IMR-90 (cell line): ENCODE measurements around the gene NIPBL. TPM values are rescaled to one million over a fixed set of nuclear protein-coding genes. Genes with fewer than 3 reads are reported as not detected.

Source experiments
- ATAC-seq: fragments of 200-7000 bp; cut with Tn5 transposase; 2 replicates; pipeline ENCODE4 v1.9.1; 2020; ENCODE audit warnings: low read depth, mild to moderate bottlenecking, moderate library complexity
- BruUV-seq: library from RNA; stranded (reverse); fragments of 400-500 nt; replicated peaks from 2 replicates; lab custom pipeline; 2021; lab: Mats Ljungman, UMichigan
- CTCF ChIA-PET: fragments of 300-600 bp; formaldehyde crosslinking; extraction: SDS; loops from one replicate; lab custom pipeline; 2021; ENCODE audit warnings: antibody characterized with exemption; lab: Yijun Ruan, JAX
- POLR2A ChIA-PET: fragments of 300-600 bp; sonication (Branson Sonifier 250); formaldehyde crosslinking; loops from one replicate; lab custom pipeline; 2022; ENCODE audit warnings: antibody characterized with exemption; ENCODE audit not compliant: unreplicated experiment; lab: Charles Lee
- DNase-seq: peaks from one replicate; pipeline ENCODE4 v3.0.0; 2013
- H2AFZ ChIP-seq: replicated peaks from 2 replicates; pipeline ENCODE3; 2013; ENCODE audit warnings: low read length, mild to moderate bottlenecking; ENCODE audit not compliant: poor library complexity
- H2AK5ac ChIP-seq: 2 replicates; pipeline ENCODE4 v1.6.1; 2013; ENCODE audit warnings: low read depth, low read length, inconsistent platforms
- H2AK9ac ChIP-seq: replicated peaks from 2 replicates; pipeline ENCODE3; 2013; ENCODE audit warnings: mild to moderate bottlenecking, low read depth, low read length, moderate library complexity; ENCODE audit not compliant: poor library complexity
- H2BK120ac ChIP-seq: 2 replicates; pipeline ENCODE4 v1.6.1; 2013; ENCODE audit warnings: low read depth, low read length, inconsistent platforms
- H2BK15ac ChIP-seq: 3 replicates; pipeline ENCODE4 v1.6.1; 2013; ENCODE audit warnings: low read depth, low read length, inconsistent platforms
- H2BK20ac ChIP-seq: 2 replicates; pipeline ENCODE4 v1.6.1; 2013; ENCODE audit warnings: low read depth, mild to moderate bottlenecking, inconsistent platforms, low read length, moderate library complexity
- H2BK5ac ChIP-seq: 2 replicates; pipeline ENCODE4 v1.6.1; 2013; ENCODE audit warnings: mild to moderate bottlenecking, low read depth, low read length, inconsistent platforms; ENCODE audit not compliant: poor library complexity, severe bottlenecking
- H3K14ac ChIP-seq: replicated peaks from 2 replicates; pipeline ENCODE4 v1.6.1; 2013; ENCODE audit warnings: low read depth, low read length, inconsistent platforms
- H3K18ac ChIP-seq: 2 replicates; pipeline ENCODE4 v1.6.1; 2013; ENCODE audit warnings: low read depth, low read length, control low read depth
- H3K23ac ChIP-seq: 2 replicates; pipeline ENCODE4 v1.6.1; 2013; ENCODE audit warnings: low read depth, low read length, inconsistent platforms
- H3K27ac ChIP-seq: 2 replicates; pipeline ENCODE4 v1.5.1; 2013; ENCODE audit warnings: mild to moderate bottlenecking, control low read depth, low read length; ENCODE audit not compliant: insufficient read depth
- H3K27me3 ChIP-seq: 2 replicates; pipeline ENCODE4 v1.6.1; 2013; ENCODE audit warnings: low read length; ENCODE audit not compliant: control insufficient read depth, insufficient read depth
- H3K36me3 ChIP-seq: 2 replicates; pipeline ENCODE4 v1.6.1; 2013; ENCODE audit warnings: low read length, mixed read lengths; ENCODE audit not compliant: control insufficient read depth, insufficient read depth
- H3K4ac ChIP-seq: 2 replicates; pipeline ENCODE4 v1.6.1; 2013; ENCODE audit warnings: low read depth, low read length, inconsistent platforms
- H3K4me1 ChIP-seq: 2 replicates; pipeline ENCODE4 v1.6.1; 2013; ENCODE audit warnings: low read length, mixed read lengths; ENCODE audit not compliant: control insufficient read depth, insufficient read depth
- H3K4me2 ChIP-seq: 2 replicates; pipeline ENCODE4 v1.6.1; 2013; ENCODE audit warnings: low read depth, mild to moderate bottlenecking, control low read depth, low read length, moderate library complexity
- H3K4me3 ChIP-seq: 2 replicates; pipeline ENCODE4 v1.5.1; 2013; ENCODE audit warnings: low read depth, mild to moderate bottlenecking, control low read depth, low read length, moderate library complexity; ENCODE audit not compliant: insufficient read depth
- H3K56ac ChIP-seq: 2 replicates; pipeline ENCODE4 v1.6.1; 2013; ENCODE audit warnings: low read length, inconsistent platforms; ENCODE audit not compliant: insufficient read depth; ENCODE audit errors: extremely low read depth
- H3K79me1 ChIP-seq, 2 experiments: 2 replicates each; pipeline ENCODE4 v1.6.1; 2013; ENCODE audit warnings: low read length in 2 of 2, inconsistent platforms in 1 of 2, low read depth in 1 of 2
- H3K9ac ChIP-seq: 2 replicates; pipeline ENCODE4 v1.6.1; 2013; ENCODE audit warnings: low read depth, low read length, control low read depth
- H3K9me1 ChIP-seq: 2 replicates; pipeline ENCODE4 v1.6.1; 2013; ENCODE audit warnings: low read length, inconsistent platforms; ENCODE audit not compliant: insufficient read depth
- H3K9me3 ChIP-seq: 2 replicates; pipeline ENCODE4 v1.6.1; 2013; ENCODE audit warnings: low read length; ENCODE audit not compliant: control insufficient read depth, insufficient read depth
- H4K20me1 ChIP-seq: 2 replicates; pipeline ENCODE4 v1.6.1; 2013; ENCODE audit warnings: low read length, inconsistent platforms; ENCODE audit not compliant: insufficient read depth
- H4K5ac ChIP-seq: 2 replicates; pipeline ENCODE4 v1.6.1; 2013; ENCODE audit warnings: mild to moderate bottlenecking, low read depth, low read length, control low read depth
- H4K8ac ChIP-seq, 2 experiments: 2 replicates each; pipeline ENCODE4 v1.6.1; 2013; ENCODE audit warnings: low read depth in 2 of 2, low read length in 2 of 2, control low read depth in 1 of 2, inconsistent platforms in 1 of 2
- H4K91ac ChIP-seq: 2 replicates; pipeline ENCODE4 v1.6.1; 2013; ENCODE audit warnings: low read depth, low read length, inconsistent platforms; ENCODE audit not compliant: insufficient read depth
- BHLHE40 ChIP-seq: fragments of 150-350 bp; IDR thresholded peaks from 2 replicates; pipeline ENCODE4 v1.6.1; 2016; ENCODE audit warnings: mild to moderate bottlenecking, low read depth, low read length
- CEBPB ChIP-seq: IDR thresholded peaks from 2 replicates; pipeline ENCODE4 v1.6.1; 2012; ENCODE audit warnings: low read depth, low read length, improper control_type of control experiment
- CHD1 ChIP-seq: IDR thresholded peaks from 2 replicates; pipeline ENCODE4 v1.6.1; 2012; ENCODE audit warnings: low read depth, low read length, improper control_type of control experiment
- CTCF ChIP-seq: conservative IDR thresholded peaks from 2 replicates; pipeline ENCODE4 v1.5.1; 2012; ENCODE audit warnings: mild to moderate bottlenecking, low read depth, low read length, improper control_type of control experiment
- ELK1 ChIP-seq: fragments of 150-350 bp; IDR thresholded peaks from 2 replicates; pipeline ENCODE4 v1.6.1; 2016; ENCODE audit warnings: low read depth, mild to moderate bottlenecking, low read length, moderate library complexity, borderline replicate concordance
- FOS ChIP-seq: fragments of 150-350 bp; IDR thresholded peaks from 2 replicates; pipeline ENCODE4 v1.6.1; 2016; ENCODE audit warnings: low read depth, low read length
- MAFK ChIP-seq: IDR thresholded peaks from 2 replicates; pipeline ENCODE4 v1.6.1; 2012; ENCODE audit warnings: low read depth, low read length, improper control_type of control experiment
- MAZ ChIP-seq: IDR thresholded peaks from 2 replicates; pipeline ENCODE4 v1.6.1; 2012; ENCODE audit warnings: low read depth, mild to moderate bottlenecking, low read length, improper control_type of control experiment, moderate library complexity, borderline replicate concordance
- MXI1 ChIP-seq: IDR thresholded peaks from 2 replicates; pipeline ENCODE4 v1.6.1; 2012; ENCODE audit warnings: low read depth, mild to moderate bottlenecking, low read length, moderate library complexity, borderline replicate concordance
- NFE2L2 ChIP-seq: fragments of 150-350 bp; IDR thresholded peaks from 2 replicates; pipeline ENCODE4 v1.6.1; 2016; ENCODE audit warnings: low read depth, mild to moderate bottlenecking, low read length
- POLR2A ChIP-seq: IDR thresholded peaks from 2 replicates; pipeline ENCODE4 v1.6.1; 2012; ENCODE audit warnings: mild to moderate bottlenecking, low read depth, low read length
- RAD21 ChIP-seq: IDR thresholded peaks from 2 replicates; pipeline ENCODE4 v1.6.1; 2012; ENCODE audit warnings: low read length, improper control_type of control experiment
- RCOR1 ChIP-seq: IDR thresholded peaks from 2 replicates; pipeline ENCODE4 v1.6.1; 2012; ENCODE audit warnings: mild to moderate bottlenecking, low read length, improper control_type of control experiment; ENCODE audit not compliant: insufficient replicate concordance
- RFX5 ChIP-seq: IDR thresholded peaks from 2 replicates; pipeline ENCODE4 v1.8.0; 2012; ENCODE audit warnings: low read depth, mild to moderate bottlenecking, low read length, moderate library complexity
- SMC3 ChIP-seq: fragments of 150-350 bp; IDR thresholded peaks from 2 replicates; pipeline ENCODE4 v1.6.1; 2016; ENCODE audit warnings: low read depth, mild to moderate bottlenecking, antibody characterized with exemption, low read length, moderate library complexity
- USF2 ChIP-seq: fragments of 150-350 bp; IDR thresholded peaks from 2 replicates; pipeline ENCODE4 v1.6.1; 2017; ENCODE audit warnings: mild to moderate bottlenecking, antibody characterized with exemption, low read length, low read depth
- WGBS, 2 experiments: methylation state at CpG; one replicate each; pipeline versions ENCODE4 v1.1.5 to v1.1.7; 2013; ENCODE audit warnings: missing lambda C conversion rate in 2 of 2; ENCODE audit not compliant: insufficient read length in 1 of 2; ENCODE audit errors: extremely low coverage in 2 of 2; 5-methylcytosine and 5-hydroxymethylcytosine counted together
- dilution Hi-C: fragments of 300-500 bp; cut with HindIII; formaldehyde crosslinking; loops from one replicate; pipeline ENCODE4 v1.14.3; 2018; ENCODE audit warnings: low sequenced_read_pairs; ENCODE audit not compliant: unreplicated experiment
- in situ Hi-C: fragments of 300-500 bp; cut with MboI; formaldehyde crosslinking; loops from 3 replicates; pipeline ENCODE4 v1.14.3; 2019; ENCODE audit warnings: low sequenced_read_pairs, inconsistent platforms, mixed read lengths
- intact Hi-C: fragments of 100-400 bp; cut with micrococcal nuclease; formaldehyde crosslinking; loops from 2 replicates; pipeline ENCODE4 v1.10.0; 2022
- polyA plus RNA-seq, 3 experiments: library from polyadenylated mRNA; depleted of rRNA; stranded (reverse); fragments of >200 nt; gene quantifications; 2 replicates each; pipeline ENCODE4 v1.2.3, GENCODE V29; 2012; ENCODE audit warnings: low replicate concordance in 1 of 3
- total RNA-seq: library from RNA; depleted of rRNA; stranded (reverse); fragments of >200 nt; gene quantifications from 2 replicates; pipeline ENCODE4 v1.2.3, GENCODE V29; 2012

NIPBL gene
- total and polyA plus RNA-seq, 2 of the 4 experiments (the other 2 are of a cell fraction) = 8.4 to 46.4 TPM

- Histone ChIP-seq H3K9ac (no peak overlapping the region), H3K14ac (no peak overlapping the region), H3K79me1 (no peaks in the 10 kb centered on the region), H3K36me3 (peaks cover 19% of the 10 kb centered on the region), H2AK5ac (no peak overlapping the region), H3K4me3 (no peak overlapping the region), H3K4ac (no peak overlapping the region), H2BK120ac (no peak overlapping the region), H4K8ac (no peak overlapping the region), H3K18ac (no peak overlapping the region), H3K23ac (no peak overlapping the region), H4K91ac (no peak overlapping the region), H2BK5ac (no peak overlapping the region), H3K27me3 (no peaks in the 10 kb centered on the region), H2AK9ac (no peak overlapping the region), H2AFZ (no peak overlapping the region), H4K5ac (no peak overlapping the region), H3K56ac (no peak overlapping the region), H3K9me3 (no peaks in the 10 kb centered on the region), H4K20me1 (no peaks in the 10 kb centered on the region), H3K27ac (no peak overlapping the region), H2BK15ac (no peak overlapping the region), H2BK20ac (no peak overlapping the region), H3K4me2 (no peak overlapping the region), H3K9me1 (no peaks in the 10 kb centered on the region), H3K4me1 (no peaks in the 10 kb centered on the region)
- no CpG with 5 or more reads among the region's 1 CpG for WGBS, 2 experiments
- no peak for TF ChIP-seq CTCF
- no peak for TF ChIP-seq MAZ
- no peak for TF ChIP-seq NFE2L2
- no peak for TF ChIP-seq RCOR1
- TF ChIP-seq USF2 = no peak
- no peak for TF ChIP-seq MAFK
- no peak for TF ChIP-seq RAD21
- no peak for TF ChIP-seq POLR2A
- no peak for TF ChIP-seq SMC3
- TF ChIP-seq FOS = no peak
- no peak for TF ChIP-seq BHLHE40
- no peak for TF ChIP-seq CEBPB
- TF ChIP-seq CHD1 = no peak
- TF ChIP-seq RFX5 = no peak
- TF ChIP-seq ELK1 = no peak
- no peak for TF ChIP-seq MXI1
- in situ Hi-C loops (no loop called here), intact Hi-C loops (no loop called here), dilution Hi-C loops (no loop called here)
- no peak for DNase-seq
- CTCF ChIA-PET = no interaction called here
- POLR2A ChIA-PET = no interaction called here
- no TSS peak for BruUV-seq
- no peak for ATAC-seq
Observed at GRCh38 chr5:37029436-37029835, 152.9 kb downstream of the NIPBL start.
